Left ventricle myocardium inferior (tissue), 1 donor: Measurements from ENCODE around the gene PEA15. TPM values are rescaled to one million over a fixed set of nuclear protein-coding genes. Genes with fewer than 3 reads are reported as not detected.

ENCODE experiments used
- DNase-seq: peaks from one replicate; pipeline ENCODE4 v3.0.0-alpha.2; 2020
- H3K27ac ChIP-seq: fragments of 200-600 bp; replicated peaks from 2 replicates; pipeline ENCODE4 v1.8.0; 2021
- H3K27me3 ChIP-seq: fragments of 200-600 bp; 2 replicates; pipeline ENCODE4 v1.8.0; 2021; ENCODE audit warnings: low read depth
- H3K36me3 ChIP-seq: fragments of 200-600 bp; 2 replicates; pipeline ENCODE4 v1.8.0; 2021
- H3K4me1 ChIP-seq: fragments of 200-600 bp; 2 replicates; pipeline ENCODE4 v1.8.0; 2021
- H3K4me3 ChIP-seq: fragments of 200-600 bp; 2 replicates; pipeline ENCODE4 v1.8.0; 2021; ENCODE audit warnings: mild to moderate bottlenecking, moderate library complexity
- H3K9me3 ChIP-seq: fragments of 200-600 bp; replicated peaks from 2 replicates; pipeline ENCODE4 v1.8.0; 2021
- CTCF ChIP-seq: fragments of 200-600 bp; IDR thresholded peaks from 2 replicates; pipeline ENCODE4 v1.8.0; 2021; ENCODE audit warnings: antibody characterized with exemption, mild to moderate bottlenecking, borderline replicate concordance
- intact Hi-C: fragments of 100-400 bp; cut with micrococcal nuclease; formaldehyde crosslinking; loops from one replicate; pipeline ENCODE4 v1.11.0; 2022
- total RNA-seq: library from RNA; stranded (reverse); fragmentation: NEBNext Ultra II Directional; extraction: Animal tissue kit (Norgen Biotek cat#: 25700); gene quantifications from one replicate; pipeline ENCODE4 v1.2.1, GENCODE V29; 2021
- donor health status: DM: no; HTN: yes; CAD: no; lungs with severe emphysema.

PEA15 gene
- total RNA-seq, 1 donor from 2014 or later, result 280 TPM

GRCh38 chr1:160239582-160240299, 34.6 kb downstream of the PEA15 start:
- DNase-seq, result no peak
- intact Hi-C loops, result no loop called here
- H3K9me3 ChIP-seq, result no peaks in the 10 kb centered on the region
- H3K27me3 ChIP-seq, result no peaks in the 10 kb centered on the region
- H3K36me3 ChIP-seq, result peaks cover 78% of the 10 kb centered on the region
- TF ChIP-seq CTCF, result no peak
- H3K4me3 ChIP-seq, result no peak overlapping the region
- H3K27ac ChIP-seq, result no peak overlapping the region
- peaks cover 41% of the 10 kb centered on the region for H3K4me1 ChIP-seq

GRCh38 chr1:160243767-160244166, 38.6 kb downstream of the PEA15 start:
- no peak for TF ChIP-seq CTCF
- DNase-seq, result no peak
- peak overlapping the region; percentile 1 for H3K4me3 ChIP-seq
- intact Hi-C loops, result no loop called here
- peaks cover 64% of the 10 kb centered on the region for H3K4me1 ChIP-seq
- no peaks in the 10 kb centered on the region for H3K27me3 ChIP-seq
- peak overlapping the region; percentile 71 for H3K27ac ChIP-seq
- H3K36me3 ChIP-seq, result peaks cover 37% of the 10 kb centered on the region
- H3K9me3 ChIP-seq, result no peaks in the 10 kb centered on the region

- H3K27ac ChIP-seq, result peak overlapping the region; percentile 71
- no peak for TF ChIP-seq CTCF
- DNase-seq, result no peak
- intact Hi-C loops, result no loop called here
- no peaks in the 10 kb centered on the region for H3K27me3 ChIP-seq
- H3K9me3 ChIP-seq, result no peaks in the 10 kb centered on the region
- H3K4me1 ChIP-seq, result peaks cover 59% of the 10 kb centered on the region
- H3K36me3 ChIP-seq, result peaks cover 33% of the 10 kb centered on the region
- H3K4me3 ChIP-seq, result peak overlapping the region; percentile 1
Measured at GRCh38 chr1:160244209-160244608, 39.0 kb downstream of the PEA15 start.

GRCh38 chr1:160245434-160245833, 40.2 kb downstream of the PEA15 start:
- no peaks in the 10 kb centered on the region for H3K9me3 ChIP-seq
- peak overlapping the region; percentile 71 for H3K27ac ChIP-seq
- intact Hi-C loops, result no loop called here
- H3K36me3 ChIP-seq, result peaks cover 21% of the 10 kb centered on the region
- no peak for TF ChIP-seq CTCF
- peaks cover 64% of the 10 kb centered on the region for H3K4me1 ChIP-seq
- H3K27me3 ChIP-seq, result no peaks in the 10 kb centered on the region
- no peak overlapping the region for H3K4me3 ChIP-seq
- no peak for DNase-seq

GRCh38 chr1:160247053-160247452, 41.9 kb downstream of the PEA15 start:
- H3K4me3 ChIP-seq, result no peak overlapping the region
- peaks cover 79% of the 10 kb centered on the region for H3K4me1 ChIP-seq
- no peak for DNase-seq
- H3K27me3 ChIP-seq, result no peaks in the 10 kb centered on the region
- TF ChIP-seq CTCF, result no peak
- intact Hi-C loops, result no loop called here
- H3K9me3 ChIP-seq, result no peaks in the 10 kb centered on the region
- peak overlapping the region; percentile 71 for H3K27ac ChIP-seq
- H3K36me3 ChIP-seq, result peaks cover 5% of the 10 kb centered on the region
